ENCODE measurements around the gene LETM1.
"Not testable (repeated sequence)": the region's sequence is repeated elsewhere in the genome, so short reads cannot be mapped to it uniquely, and the experiment has no call there.

- not testable (repeated sequence) for TF ChIP-seq CTCF (IDR thresholded peaks at IDR 0.05 in 4 of 5, conservative IDR thresholded peaks at IDR 0.05 in 1 of 5); POLR2A (IDR thresholded peaks at IDR 0.05)
Observed at GRCh38 chr4:1835836-1836235, 20.1 kb downstream of the LETM1 start.

All from gastrocnemius medialis (tissue), 4 donors.